OCI-M2 (cell line): ENCODE results near the gene KIFC1.
"Not testable (repeated sequence)": the region's sequence is repeated elsewhere in the genome, so short reads cannot be mapped to it uniquely, and the experiment has no call there.

Experiments used
- DNase-seq: peaks from one replicate; lab custom pipeline; 2025; ENCODE audit not compliant: unreplicated experiment; lab: John Stamatoyannopoulos, UW

KIFC1 gene

GRCh38 chr6:33373960-33374910, 17.4 kb upstream of the KIFC1 start:
- no peak for DNase-seq

GRCh38 chr6:33375143-33375671, 16.4 kb upstream of the KIFC1 start:
- no peak for DNase-seq

- no peak for DNase-seq
Measured at GRCh38 chr6:33377171-33377570, 14.5 kb upstream of the KIFC1 start.

- not testable (repeated sequence) for DNase-seq
Measured at GRCh38 chr6:33379184-33379583, 12.4 kb upstream of the KIFC1 start.

- DNase-seq, result no peak
Measured at GRCh38 chr6:33380272-33380981, 11.2 kb upstream of the KIFC1 start.

- DNase-seq, result no peak
Measured at GRCh38 chr6:33383427-33384185, 8.0 kb upstream of the KIFC1 start.

- DNase-seq, result no peak
Measured at GRCh38 chr6:33384581-33385020, 7.0 kb upstream of the KIFC1 start.

- no peak for DNase-seq
Measured at GRCh38 chr6:33390173-33390572, 1.4 kb upstream of the KIFC1 start.

- no peak for DNase-seq
Measured at GRCh38 chr6:33390767-33391277, 801 bp upstream of the KIFC1 start.

- no peak for DNase-seq
Measured at GRCh38 chr6:33391922-33392594, 435 bp downstream of the KIFC1 start.

- DNase-seq, result no peak
Measured at GRCh38 chr6:33392595-33392948, 949 bp downstream of the KIFC1 start.

- DNase-seq, result no peak
Measured at GRCh38 chr6:33392979-33393378, 1.4 kb downstream of the KIFC1 start.

- DNase-seq, result no peak
Measured at GRCh38 chr6:33397541-33397940, 5.9 kb downstream of the KIFC1 start.

- DNase-seq, result not testable (repeated sequence)
Measured at GRCh38 chr6:33398601-33399000, 7.0 kb downstream of the KIFC1 start.

GRCh38 chr6:33399881-33400280, 8.3 kb downstream of the KIFC1 start:
- DNase-seq, result not testable (repeated sequence)

GRCh38 chr6:33404884-33405283, 13.3 kb downstream of the KIFC1 start:
- DNase-seq, result no peak

GRCh38 chr6:33405386-33405940, 13.8 kb downstream of the KIFC1 start:
- no peak for DNase-seq

GRCh38 chr6:33406126-33406525, 14.5 kb downstream of the KIFC1 start:
- DNase-seq, result no peak

- DNase-seq, result no peak
Measured at GRCh38 chr6:33407132-33407718, 15.6 kb downstream of the KIFC1 start.
